ENCODE measurements around the gene GPR35.

- TF ChIP-seq EZH2 (IDR thresholded peaks at IDR 0.05; ENCODE audit: borderline replicate concordance, low read length) (no peak), CTCF (IDR thresholded peaks at IDR 0.05; ENCODE audit: low read length) (no peak)
Measured at GRCh38 chr2:240622531-240623235, 2.6 kb upstream of the GPR35 start.
